Calu3 (cell line): ENCODE results near the gene CISD1. TPM values are rescaled to one million over a fixed set of nuclear protein-coding genes. Genes with fewer than 3 reads are reported as not detected.

Source experiments
- BruUV-seq: library from RNA; stranded (reverse); fragments of 400-500 nt; replicated peaks from 2 replicates; lab custom pipeline; 2021; lab: Mats Ljungman, UMichigan
- CTCF ChIA-PET: fragments of 300-600 bp; sonication (Branson Sonifier 250); formaldehyde crosslinking; loops from one replicate; lab custom pipeline; 2022; ENCODE audit warnings: antibody characterized with exemption; lab: Charles Lee
- DNase-seq: peaks from one replicate; pipeline ENCODE4 v3.0.0; 2022
- H3K27ac Mint-ChIP-seq: one replicate; pipeline ENCODE4 v1.8.0; 2022; ENCODE audit warnings: mixed read lengths; ENCODE audit not compliant: unreplicated experiment
- H3K27me3 Mint-ChIP-seq: one replicate; pipeline ENCODE4 v1.8.0; 2022; ENCODE audit warnings: mixed read lengths; ENCODE audit not compliant: unreplicated experiment
- H3K36me3 Mint-ChIP-seq: one replicate; pipeline ENCODE4 v1.8.0; 2022; ENCODE audit warnings: mild to moderate bottlenecking, moderate library complexity, mixed read lengths; ENCODE audit not compliant: insufficient read depth, unreplicated experiment
- H3K4me1 Mint-ChIP-seq: one replicate; pipeline ENCODE4 v1.8.0; 2022; ENCODE audit warnings: mild to moderate bottlenecking, low read depth, mixed read lengths; ENCODE audit not compliant: unreplicated experiment
- H3K4me3 Mint-ChIP-seq: one replicate; pipeline ENCODE4 v1.8.0; 2022; ENCODE audit warnings: mild to moderate bottlenecking, low read depth, moderate library complexity, mixed read lengths; ENCODE audit not compliant: unreplicated experiment
- H3K9me3 Mint-ChIP-seq: one replicate; pipeline ENCODE4 v1.8.0; 2022; ENCODE audit warnings: low read depth, mixed read lengths; ENCODE audit not compliant: unreplicated experiment
- intact Hi-C: fragments of 100-400 bp; cut with micrococcal nuclease; formaldehyde crosslinking; loops from one replicate; pipeline ENCODE4 v1.10.0; 2022; ENCODE audit not compliant: unreplicated experiment
- total RNA-seq: library from RNA; stranded (reverse); gene quantifications from 2 replicates; pipeline ENCODE4 v1.2.3, GENCODE V29; 2022
- TF ChIP-seq, protein P1 (sequence below): fragments of 200-600 bp; IDR thresholded peaks from one replicate; pipeline ENCODE4 v1.8.0; 2022; ENCODE audit warnings: antibody characterized with exemption; ENCODE audit not compliant: unreplicated experiment

CISD1 gene
- total RNA-seq, 1 experiment from 2014 or later = 69.0 TPM

DNA sequence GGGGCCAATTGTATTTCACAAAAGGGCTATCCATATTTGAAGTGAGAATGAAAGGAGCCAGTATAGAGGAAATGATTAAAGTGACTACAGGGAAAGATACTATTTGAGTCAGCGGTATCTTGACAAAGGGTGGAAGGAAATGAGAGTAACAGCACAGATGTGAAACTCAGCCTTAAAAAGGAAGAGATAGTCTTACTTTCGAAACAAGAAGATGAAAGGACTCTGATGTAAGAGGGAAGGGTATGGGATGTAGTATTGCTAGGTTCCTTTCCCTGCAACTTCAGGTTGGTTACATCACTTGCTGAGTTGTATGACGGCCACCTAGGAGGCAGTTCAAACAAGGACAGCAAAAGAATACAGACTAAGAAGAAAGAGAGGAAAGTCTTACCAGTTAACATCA, 13.7 kb downstream of the CISD1 start:
- H3K4me3 Mint-ChIP-seq = no peak overlapping the region
- CTCF ChIA-PET = no interaction called here
- no peaks in the 10 kb centered on the region for H3K27me3 Mint-ChIP-seq
- no peak overlapping the region for H3K27ac Mint-ChIP-seq
- no peaks in the 10 kb centered on the region for H3K9me3 Mint-ChIP-seq
- TF ChIP-seq, protein P1, sequence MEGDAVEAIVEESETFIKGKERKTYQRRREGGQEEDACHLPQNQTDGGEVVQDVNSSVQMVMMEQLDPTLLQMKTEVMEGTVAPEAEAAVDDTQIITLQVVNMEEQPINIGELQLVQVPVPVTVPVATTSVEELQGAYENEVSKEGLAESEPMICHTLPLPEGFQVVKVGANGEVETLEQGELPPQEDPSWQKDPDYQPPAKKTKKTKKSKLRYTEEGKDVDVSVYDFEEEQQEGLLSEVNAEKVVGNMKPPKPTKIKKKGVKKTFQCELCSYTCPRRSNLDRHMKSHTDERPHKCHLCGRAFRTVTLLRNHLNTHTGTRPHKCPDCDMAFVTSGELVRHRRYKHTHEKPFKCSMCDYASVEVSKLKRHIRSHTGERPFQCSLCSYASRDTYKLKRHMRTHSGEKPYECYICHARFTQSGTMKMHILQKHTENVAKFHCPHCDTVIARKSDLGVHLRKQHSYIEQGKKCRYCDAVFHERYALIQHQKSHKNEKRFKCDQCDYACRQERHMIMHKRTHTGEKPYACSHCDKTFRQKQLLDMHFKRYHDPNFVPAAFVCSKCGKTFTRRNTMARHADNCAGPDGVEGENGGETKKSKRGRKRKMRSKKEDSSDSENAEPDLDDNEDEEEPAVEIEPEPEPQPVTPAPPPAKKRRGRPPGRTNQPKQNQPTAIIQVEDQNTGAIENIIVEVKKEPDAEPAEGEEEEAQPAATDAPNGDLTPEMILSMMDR = no peak
- intact Hi-C loops = no loop called here
- H3K4me1 Mint-ChIP-seq = peaks cover 35% of the 10 kb centered on the region
- no peaks in the 10 kb centered on the region for H3K36me3 Mint-ChIP-seq
- no peak for DNase-seq
- no TSS peak for BruUV-seq

DNA sequence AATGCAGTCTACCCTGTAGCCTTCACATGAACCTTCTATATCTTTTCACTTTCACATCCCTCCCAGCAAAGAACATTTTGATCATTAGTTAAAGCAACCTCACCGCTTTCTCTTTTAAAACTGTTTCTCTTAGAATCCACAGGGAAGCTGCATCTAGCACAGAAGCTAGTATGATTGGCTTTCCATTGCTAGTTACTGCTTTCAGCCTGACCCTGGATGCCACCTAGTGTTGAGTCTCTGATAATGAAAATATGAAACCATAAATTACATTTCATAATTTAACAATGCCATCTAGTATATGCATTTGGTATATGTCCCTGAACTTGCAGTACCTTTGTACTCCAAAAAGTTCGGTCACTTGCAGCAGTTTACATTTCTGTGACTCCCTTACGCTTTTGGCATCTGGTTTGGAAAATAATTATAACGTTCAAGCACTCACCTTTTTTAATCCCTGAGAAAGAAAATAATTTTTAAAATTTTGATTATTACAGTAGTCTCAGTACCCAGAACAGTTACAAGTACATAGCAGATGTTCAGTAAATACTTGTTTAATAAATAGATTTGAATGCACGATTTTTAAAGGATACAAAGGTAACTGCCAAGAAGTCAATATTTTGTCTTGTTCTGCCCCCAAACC, 22.7 kb downstream of the CISD1 start:
- no peaks in the 10 kb centered on the region for H3K27me3 Mint-ChIP-seq
- TF ChIP-seq, protein P1 = peak; percentile 57
- no TSS peak for BruUV-seq
- peak; percentile 61 for DNase-seq
- no peaks in the 10 kb centered on the region for H3K9me3 Mint-ChIP-seq
- H3K4me1 Mint-ChIP-seq = peaks cover 9% of the 10 kb centered on the region
- no peaks in the 10 kb centered on the region for H3K36me3 Mint-ChIP-seq
- no peak overlapping the region for H3K4me3 Mint-ChIP-seq
- CTCF ChIA-PET = interaction anchor here (0.6 to 2.8 kb wide), 6 partner anchors 22 to 673 kb away, joined by 3 to 64 read pairs (median 7); partner anchors contain the start of gene CISD1
- no peak overlapping the region for H3K27ac Mint-ChIP-seq
- intact Hi-C loops = loop anchor here (1.0 kb wide), 1 partner anchor 114 kb away; no protein-coding TSS in a partner anchor

DNA sequence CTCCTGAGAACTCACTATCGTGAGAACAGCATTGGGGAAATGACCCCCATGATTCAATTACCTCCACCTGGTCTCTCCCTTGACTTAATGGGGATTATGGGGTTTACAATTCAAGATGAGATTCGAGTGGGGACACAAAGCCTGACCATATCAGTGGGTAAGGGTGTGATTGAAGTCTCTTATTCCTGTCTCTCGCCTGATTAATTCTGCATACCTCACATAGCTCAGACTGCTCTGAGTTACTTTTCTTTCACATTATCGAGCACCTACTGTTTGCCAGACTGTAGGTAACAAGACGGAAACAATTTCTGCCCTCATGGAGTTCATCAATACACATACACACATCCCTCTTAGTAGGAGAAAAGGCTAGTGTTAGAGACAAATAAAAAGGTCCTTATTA, 25.0 kb downstream of the CISD1 start:
- H3K4me3 Mint-ChIP-seq = no peak overlapping the region

DNA sequence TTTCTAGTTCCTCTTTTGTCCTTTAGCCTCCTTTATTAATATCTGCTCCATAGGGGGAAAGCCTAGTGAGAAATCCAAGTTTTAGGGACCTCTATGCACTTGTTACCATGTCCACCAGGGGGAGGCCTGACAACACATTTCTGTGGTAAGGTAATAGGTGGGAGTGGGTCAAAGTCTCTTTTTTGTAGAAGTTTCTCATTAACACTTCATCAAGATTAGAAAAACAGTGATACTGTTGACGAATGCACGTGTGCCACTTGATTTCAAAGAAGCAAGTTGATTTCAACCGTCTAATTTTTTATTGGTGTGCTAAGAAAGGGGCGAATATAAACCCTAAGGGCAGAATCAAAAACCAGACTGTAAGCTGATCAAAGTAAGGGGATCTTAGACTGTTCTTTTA, 30.6 kb downstream of the CISD1 start:
- TF ChIP-seq, protein P1 = peak; percentile 88
- H3K9me3 Mint-ChIP-seq = no peaks in the 10 kb centered on the region
- H3K4me1 Mint-ChIP-seq = no peaks in the 10 kb centered on the region
- CTCF ChIA-PET = interaction anchor here (0.6 to 2.3 kb wide), 6 partner anchors 9 to 147 kb away, joined by 3 to 15 read pairs (median 3); partner anchors contain the start of genes IPMK and TFAM
- no TSS peak for BruUV-seq
- no peak overlapping the region for H3K4me3 Mint-ChIP-seq
- no peak overlapping the region for H3K27ac Mint-ChIP-seq
- intact Hi-C loops = loop anchor here (1.0 to 2.0 kb wide), 2 partner anchors 35 to 86 kb away; partner anchors contain the start of genes TFAM and UBE2D1
- DNase-seq = peak; percentile 81
- no peaks in the 10 kb centered on the region for H3K27me3 Mint-ChIP-seq
- H3K36me3 Mint-ChIP-seq = no peaks in the 10 kb centered on the region

More for the DNA sequence above, 25.0 kb downstream of the CISD1 start:
- CTCF ChIA-PET = interaction anchor here (1.0 kb wide), 1 partner anchor 115 kb away, joined by 5 read pairs; no protein-coding TSS in a partner anchor
- DNase-seq = no peak
- Mint-ChIP-seq H3K27me3 (no peaks in the 10 kb centered on the region), H3K27ac (no peak overlapping the region), H3K36me3 (no peaks in the 10 kb centered on the region), H3K9me3 (no peaks in the 10 kb centered on the region), H3K4me1 (peaks cover 9% of the 10 kb centered on the region)
- TF ChIP-seq, protein P1 = no peak
- intact Hi-C loops = no loop called here
- BruUV-seq = no TSS peak
